GM12874 (cell line): Measurements from ENCODE around the gene SH3BP5L.

ENCODE experiments used
- TF ChIP-seq, protein P1 (sequence below): IDR thresholded peaks from 2 replicates; pipeline ENCODE4 v1.5.1; 2011; ENCODE audit warnings: low read depth, mild to moderate bottlenecking, control low read depth, low read length, moderate library complexity; ENCODE audit not compliant: insufficient read depth

SH3BP5L gene

DNA sequence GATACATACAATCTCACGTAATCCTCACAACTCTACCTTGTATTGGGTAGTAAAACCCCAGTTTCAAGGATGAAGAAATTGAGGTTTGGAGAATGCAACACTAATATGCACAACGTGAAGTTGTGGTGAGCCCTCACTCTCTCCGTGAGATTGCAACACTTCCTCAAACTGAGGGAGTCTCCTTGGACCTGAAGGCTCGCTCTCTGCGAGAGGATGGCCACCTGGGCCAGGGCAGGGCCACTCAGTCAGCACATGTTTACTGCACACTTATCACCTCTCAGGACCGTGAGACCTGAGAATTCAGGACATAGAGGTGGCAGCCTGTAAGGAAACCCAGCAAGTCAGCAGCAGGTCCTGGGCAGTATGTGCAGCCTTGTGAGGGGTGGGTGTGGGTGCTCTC is 8.7 kb downstream of the SH3BP5L start:
- TF ChIP-seq, protein P1, sequence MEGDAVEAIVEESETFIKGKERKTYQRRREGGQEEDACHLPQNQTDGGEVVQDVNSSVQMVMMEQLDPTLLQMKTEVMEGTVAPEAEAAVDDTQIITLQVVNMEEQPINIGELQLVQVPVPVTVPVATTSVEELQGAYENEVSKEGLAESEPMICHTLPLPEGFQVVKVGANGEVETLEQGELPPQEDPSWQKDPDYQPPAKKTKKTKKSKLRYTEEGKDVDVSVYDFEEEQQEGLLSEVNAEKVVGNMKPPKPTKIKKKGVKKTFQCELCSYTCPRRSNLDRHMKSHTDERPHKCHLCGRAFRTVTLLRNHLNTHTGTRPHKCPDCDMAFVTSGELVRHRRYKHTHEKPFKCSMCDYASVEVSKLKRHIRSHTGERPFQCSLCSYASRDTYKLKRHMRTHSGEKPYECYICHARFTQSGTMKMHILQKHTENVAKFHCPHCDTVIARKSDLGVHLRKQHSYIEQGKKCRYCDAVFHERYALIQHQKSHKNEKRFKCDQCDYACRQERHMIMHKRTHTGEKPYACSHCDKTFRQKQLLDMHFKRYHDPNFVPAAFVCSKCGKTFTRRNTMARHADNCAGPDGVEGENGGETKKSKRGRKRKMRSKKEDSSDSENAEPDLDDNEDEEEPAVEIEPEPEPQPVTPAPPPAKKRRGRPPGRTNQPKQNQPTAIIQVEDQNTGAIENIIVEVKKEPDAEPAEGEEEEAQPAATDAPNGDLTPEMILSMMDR: no peak

DNA sequence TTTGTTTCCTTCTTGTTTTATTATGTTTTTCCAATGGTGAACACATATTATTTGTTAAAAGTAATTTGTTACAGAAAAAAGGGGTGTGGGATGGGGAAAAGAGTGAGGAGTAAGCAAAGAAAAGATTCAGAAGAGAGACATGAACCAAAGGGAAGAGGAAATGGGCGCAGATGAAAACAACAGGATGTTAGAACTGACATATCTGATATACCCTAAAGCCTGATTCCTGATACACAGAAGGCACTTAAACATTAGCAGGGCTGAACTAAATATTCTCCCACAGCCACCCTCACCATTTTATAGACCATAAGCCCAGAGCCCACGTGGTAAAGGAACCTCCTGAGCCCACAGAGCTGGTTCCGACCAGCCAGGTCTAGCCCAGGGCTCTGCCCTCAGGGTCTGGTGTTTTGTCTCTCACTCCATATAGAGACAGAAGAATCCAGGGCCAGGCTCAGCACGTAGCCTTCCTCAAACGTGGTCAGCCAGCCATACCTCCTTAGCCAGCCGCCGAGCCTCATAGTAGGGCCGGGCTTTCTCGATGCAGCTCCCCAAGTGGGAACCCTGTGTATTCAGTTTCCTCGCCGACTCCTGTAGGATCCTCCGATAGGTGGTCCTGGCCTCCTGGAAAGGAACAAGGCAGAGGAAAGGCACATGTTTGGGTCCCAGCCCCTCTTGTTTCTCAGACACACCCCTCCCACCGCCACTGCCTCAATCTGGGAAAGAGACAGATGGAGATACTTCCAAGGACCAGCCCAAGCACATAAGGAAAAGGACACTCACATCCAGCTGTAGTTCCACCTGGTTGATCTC is 9.5 kb downstream of the SH3BP5L start:
- TF ChIP-seq, protein P1: no peak

DNA sequence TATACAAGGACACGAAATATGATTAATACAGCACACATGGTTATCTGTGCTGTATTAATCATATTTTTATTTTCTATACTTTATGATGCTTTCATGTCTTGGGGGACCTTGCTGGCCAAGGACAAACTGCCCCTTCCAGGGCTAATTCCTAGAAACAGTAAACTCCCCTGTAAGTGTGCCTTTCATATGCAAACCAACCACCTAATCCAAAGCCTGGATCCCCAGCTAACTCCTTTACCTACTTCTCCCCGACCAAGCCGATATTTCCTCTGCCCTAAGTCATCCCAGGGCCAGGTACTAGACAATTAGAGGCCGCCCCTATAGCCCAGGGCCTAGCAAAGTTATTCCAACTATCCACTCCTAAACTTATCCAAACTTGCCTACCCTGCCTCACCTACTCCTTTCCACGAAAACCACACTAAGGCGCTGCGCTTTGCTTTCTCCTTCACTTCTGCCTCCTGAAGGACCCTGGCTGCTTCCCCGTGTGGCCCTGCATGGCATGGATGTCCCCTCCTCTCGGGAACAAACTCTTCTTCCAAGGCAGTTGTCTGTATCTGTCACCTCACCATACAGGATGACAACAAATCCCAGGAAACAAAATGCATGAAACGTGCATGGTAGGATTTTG is 10.2 kb downstream of the SH3BP5L start:
- TF ChIP-seq, protein P1: no peak

DNA sequence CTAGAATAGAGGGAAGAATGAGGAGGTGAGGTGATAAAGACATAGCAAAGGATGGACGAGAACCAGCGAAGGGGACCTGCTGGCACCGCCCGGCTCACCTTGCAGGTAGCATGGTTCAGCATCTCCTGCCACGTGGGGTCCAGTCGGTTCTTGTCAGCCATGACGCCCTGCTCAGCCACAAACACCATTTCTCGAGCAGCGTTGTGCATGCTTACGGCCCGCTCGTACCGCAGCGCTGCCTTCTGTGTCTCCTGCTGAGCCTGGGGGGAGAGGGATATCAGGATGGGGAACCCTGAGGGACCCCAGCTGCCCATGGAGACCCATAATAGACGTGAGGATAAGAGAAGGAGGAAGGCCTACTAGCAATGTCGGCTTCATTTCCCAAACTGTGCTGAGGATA is 11.4 kb downstream of the SH3BP5L start:
- TF ChIP-seq, protein P1: no peak

DNA sequence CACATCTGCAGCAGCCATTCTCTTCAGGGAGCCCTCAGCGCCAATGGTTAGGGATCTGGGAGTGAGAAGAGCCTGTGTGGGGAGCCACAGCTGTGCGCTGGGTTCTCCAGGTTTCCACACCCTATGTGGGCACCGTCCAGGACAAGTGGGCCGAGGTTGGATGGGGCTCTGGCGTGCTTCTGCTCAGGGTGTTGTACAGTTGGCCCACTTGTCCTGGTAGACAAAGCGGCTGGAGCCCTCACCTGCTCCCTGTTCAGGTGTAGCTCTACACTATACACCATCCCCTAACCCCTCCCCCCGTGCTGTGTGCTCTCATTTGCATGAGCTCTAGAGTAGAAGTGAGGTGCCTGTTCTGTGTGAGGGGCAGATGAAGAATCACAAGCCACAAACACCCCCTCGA is 12.2 kb downstream of the SH3BP5L start:
- TF ChIP-seq, protein P1: no peak

DNA sequence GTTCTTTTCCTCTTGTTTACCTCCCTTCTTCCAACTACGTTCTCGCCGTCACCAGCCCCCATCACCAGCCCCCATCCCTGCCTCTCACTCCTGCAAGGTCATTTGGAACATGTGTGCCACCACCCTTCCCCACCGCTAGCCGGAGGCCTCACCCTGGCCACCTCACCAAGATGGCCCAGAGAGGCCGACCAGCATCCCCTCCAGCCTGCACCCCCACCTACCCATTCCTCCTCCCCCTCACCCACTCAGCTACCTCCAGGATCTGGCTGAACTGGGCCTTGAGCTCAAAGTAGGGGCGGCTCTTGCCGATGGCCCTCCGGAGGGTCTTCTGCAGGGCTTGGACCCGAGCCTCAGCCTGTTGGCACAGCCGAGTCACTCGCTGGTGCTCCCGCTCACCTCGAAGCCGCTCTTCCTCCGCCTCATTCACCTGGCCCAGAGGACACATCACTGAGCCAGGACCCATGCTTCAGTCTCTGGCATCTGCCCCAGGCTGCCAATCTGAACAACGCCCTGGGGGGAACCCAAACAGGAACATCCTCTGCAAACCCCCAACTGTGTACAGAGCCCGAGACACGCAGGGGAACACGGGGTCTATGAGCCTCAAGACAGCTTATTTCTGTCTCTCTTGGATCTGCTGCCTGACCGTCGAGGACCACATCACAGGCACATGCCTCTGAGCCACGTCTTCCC is 12.8 kb downstream of the SH3BP5L start:
- TF ChIP-seq, protein P1: no peak

DNA sequence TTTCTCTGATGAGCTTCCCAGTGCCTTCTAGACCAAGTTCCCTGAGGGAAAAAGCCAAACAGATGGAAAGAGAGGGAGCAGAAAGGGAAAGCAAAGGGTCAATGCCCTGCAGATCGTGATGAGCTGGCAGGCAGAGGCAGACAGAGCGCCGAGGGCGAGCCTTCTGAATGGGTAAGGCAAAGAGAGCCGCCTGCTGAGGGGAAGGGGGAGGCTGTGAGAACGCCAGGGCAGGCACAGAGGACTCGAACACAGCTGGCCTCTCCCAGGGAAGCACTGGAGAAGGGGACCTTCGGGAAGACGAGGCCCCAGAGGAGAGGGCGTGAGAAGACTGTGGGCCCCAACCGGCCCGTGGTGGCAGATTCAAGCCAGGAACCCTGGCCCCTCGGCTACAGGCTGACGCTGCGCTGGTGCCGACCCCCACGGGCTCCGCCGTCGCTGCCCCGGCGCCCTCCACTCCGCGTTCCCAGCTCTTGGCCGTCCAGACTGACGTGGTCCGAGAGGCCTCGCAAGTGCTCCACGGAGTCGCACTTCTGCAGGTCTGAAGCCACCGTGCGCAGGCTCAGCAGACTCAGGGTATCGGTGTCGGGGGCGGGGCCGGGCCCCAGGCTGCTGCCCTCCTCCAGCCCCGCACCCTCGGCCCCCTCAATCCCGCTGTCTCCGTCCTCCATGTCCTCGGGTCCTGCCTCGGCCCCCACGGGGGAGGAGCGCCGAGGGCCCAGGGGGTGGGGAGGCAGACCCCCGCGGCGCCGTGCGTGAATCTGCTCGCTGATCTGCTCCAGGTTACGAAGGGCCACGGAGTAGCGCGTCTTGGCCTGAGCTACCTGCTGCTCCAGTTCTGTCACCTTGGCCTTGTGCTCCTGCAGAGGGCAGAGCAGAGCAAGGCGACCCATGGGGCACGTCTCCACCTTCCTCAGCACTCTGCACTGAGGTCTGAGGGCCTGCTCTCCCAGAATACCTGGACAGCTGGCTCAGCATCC is 13.9 kb downstream of the SH3BP5L start:
- TF ChIP-seq, protein P1: peak; percentile 20; the same call in 1 of the 2 replicates
